Cortex of kidney (tissue), 1 donor: Measurements from ENCODE around the gene SYNE1.
"Not testable (repeated sequence)": the region's sequence is repeated elsewhere in the genome, so short reads cannot be mapped to it uniquely, and the experiment has no call there.

Experiments
- DNase-seq: peaks from one replicate; lab custom pipeline; 2025; lab: John Stamatoyannopoulos, UW

SYNE1 gene

GRCh38 chr6:152372945-152373344, 264.2 kb downstream of the SYNE1 start:
- DNase-seq, result no peak

DNA sequence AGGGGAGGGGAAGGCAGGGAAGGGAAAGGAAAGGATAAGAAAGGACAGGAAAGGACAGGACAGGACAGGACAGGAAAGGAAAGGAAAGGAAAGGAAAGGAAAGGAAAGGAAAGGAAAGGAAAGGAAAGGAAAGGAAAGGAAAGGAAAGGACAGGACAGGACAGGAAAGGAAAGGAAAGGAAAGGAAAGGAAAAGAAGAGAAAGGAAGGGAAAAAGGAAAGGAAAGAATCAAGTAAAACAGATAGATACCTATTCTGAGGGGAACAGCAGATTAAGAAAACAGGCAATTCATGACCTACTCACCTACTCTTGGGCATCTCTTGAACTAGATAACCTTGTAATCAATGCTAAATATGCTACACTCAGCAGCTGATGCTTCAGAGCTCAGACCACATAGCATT, 265.4 kb downstream of the SYNE1 start:
- DNase-seq, result no peak

GRCh38 chr6:152368751-152369624, 268.2 kb downstream of the SYNE1 start:
- DNase-seq, result no peak

DNA sequence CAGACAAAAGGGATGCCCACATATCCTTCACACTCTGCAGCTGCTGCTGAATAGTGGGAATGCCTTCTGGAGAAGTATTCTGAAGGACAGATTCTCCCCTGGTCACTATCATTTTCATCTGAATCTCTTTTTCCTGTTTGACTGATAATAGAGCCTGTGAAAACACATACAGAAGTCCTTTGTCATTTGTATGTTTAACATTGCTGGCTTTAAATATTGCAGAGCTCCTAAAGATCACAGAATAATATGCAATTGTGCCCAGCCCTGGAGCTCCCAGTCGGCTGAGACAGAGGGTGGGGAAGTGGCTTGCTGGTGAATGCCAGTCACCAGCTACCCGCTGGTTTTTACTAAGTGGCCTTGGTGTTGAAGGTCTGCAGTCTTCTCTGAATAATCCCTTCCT, 272.3 kb downstream of the SYNE1 start:
- no peak for DNase-seq

- no peak for DNase-seq
Observed at GRCh38 chr6:152360034-152360433, 277.1 kb downstream of the SYNE1 start.

DNA sequence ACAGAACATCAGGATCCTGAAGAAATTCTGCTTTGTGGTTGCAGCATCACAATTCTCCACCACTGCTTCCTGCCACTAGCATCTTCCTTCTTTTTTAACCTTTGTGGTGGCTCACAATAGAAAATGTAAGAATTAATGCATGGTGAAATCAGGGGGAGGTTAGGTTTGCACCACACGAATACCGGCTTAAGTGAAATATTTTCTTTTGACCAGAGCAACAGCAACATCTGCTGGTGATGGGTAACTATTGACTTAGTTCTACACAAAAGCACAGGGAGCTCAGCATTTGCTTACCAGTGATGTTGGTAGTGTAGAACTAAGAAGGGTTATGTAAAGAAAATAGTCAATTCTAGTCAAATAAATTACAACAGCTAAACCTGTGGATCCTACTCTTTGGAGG, 280.5 kb downstream of the SYNE1 start:
- no peak for DNase-seq

DNA sequence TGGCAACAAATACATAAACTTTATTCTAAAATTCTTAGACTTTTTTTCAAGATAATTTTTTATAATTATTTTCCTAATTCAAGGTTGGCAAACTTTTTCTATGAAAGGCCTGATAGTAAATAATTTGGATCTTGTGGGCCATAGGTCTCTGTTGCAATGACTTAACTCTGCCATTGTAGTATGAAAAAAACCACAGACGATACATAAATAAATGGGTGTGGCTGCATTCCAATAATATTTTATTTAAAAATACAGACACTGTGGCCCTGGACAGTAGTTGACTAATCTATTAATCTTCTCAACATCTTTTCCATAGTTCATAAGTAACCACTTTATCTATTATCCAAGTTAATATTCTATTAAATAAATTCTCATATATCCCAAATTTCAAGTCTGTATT, 281.1 kb downstream of the SYNE1 start:
- DNase-seq, result no peak

- DNase-seq, result no peak
Observed at GRCh38 chr6:152355166-152355565, 282.0 kb downstream of the SYNE1 start.

DNA sequence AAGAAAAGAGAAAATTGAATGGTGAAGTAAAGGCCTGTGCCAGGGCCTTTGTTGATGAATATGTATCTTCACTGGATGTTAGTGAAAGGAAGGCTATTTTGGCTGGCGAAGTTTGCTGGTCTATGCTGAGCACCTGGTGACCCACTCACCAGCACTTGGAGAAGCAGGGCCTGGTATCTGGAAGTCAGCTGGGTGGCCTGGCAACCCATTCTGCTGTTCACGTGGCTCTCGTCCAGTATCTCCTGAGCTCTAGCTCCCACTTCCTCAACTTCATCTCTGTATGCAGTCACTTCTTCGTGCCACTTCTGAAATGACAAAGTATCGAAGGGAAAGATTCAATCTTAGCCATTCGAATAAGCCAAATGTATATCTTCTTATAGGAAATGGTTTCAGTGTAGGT, 283.7 kb downstream of the SYNE1 start:
- no peak for DNase-seq

DNA sequence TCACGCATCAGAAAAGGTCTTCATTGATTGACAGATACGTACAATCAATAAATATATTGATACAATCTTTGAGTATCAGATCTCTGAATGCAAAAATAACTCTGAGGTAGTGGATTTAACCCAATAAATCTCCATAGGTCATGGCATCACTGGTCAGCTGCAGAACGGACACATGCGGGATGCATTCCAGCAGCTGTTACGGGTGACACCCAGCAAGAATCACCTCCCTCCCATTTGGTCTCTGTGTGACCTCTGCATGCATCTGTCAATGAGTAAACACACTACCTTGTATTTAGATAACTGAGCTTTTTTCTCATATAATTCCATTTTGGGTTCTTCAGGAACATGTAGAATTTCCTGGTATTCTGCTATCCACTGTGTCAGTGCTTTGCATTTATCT, 285.4 kb downstream of the SYNE1 start:
- no peak for DNase-seq

- no peak for DNase-seq
Observed at GRCh38 chr6:152351110-152351509, 286.1 kb downstream of the SYNE1 start.

DNA sequence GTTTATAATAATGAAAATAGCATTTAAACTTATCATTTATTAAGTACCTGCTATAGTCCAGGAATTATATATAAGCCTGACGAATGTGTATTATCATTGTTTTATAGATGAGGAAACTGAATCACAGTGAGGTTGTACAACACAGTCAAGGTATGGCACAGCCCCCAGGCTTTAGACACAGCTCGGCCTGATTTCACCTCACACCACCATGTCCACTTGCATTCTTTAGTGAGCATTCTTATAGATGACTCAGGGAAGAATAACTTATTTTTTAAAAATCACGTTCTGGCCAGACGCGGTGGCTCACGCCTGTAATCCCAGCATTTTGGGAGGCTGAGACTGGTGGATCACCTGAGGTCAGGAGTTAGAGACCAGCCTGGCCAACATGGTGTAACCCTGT, 289.0 kb downstream of the SYNE1 start:
- no peak for DNase-seq

DNA sequence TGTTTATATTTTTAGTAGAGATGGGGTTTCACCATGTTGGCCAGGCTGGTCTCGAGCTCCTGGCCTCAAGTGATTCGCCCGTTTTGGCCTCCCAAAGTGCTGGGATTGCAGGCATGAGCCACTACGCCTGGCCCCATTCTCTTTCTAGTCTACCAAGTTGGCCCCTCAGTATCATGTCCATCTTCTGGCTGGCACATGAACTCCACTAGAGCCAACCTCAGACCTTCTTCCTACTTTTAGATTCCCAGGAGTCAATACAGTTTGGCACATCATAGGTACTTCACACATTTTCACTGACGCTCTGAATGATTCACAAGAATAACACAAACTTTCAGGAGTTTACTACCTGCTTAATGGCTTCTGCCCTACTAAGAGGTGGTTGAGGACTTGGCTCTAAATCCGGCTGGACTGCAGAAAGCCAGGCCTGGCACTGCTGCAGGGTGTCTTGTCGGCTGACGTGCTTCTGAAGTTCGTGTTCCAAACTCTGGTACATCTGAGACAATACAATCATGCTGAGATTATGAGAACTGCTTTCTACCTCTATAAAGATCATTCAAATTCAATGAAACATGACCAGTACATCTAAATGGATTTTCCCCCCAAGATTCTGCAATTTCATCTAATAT, 293.3 kb downstream of the SYNE1 start:
- DNase-seq, result no peak

DNA sequence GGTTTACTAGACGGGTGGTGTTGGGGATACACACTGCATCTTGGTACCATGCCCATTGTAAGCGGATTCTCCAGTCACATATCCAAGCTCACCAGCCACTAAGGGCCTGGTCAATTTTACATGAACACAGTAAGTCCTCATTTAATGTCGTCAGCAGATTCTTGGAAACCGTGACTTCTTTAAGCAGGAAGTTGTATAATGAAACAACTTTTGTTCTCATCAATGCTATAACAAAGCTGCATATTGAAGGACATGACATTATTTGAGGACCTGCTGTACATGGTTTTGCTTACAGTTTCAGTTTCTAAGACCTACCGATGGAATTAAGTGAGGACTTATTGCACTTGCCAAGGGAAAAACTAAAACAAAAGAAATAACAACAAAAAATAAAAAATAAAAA, 295.6 kb downstream of the SYNE1 start:
- DNase-seq, result no peak

- no peak for DNase-seq
Observed at GRCh38 chr6:152338335-152339125, 298.6 kb downstream of the SYNE1 start.

DNA sequence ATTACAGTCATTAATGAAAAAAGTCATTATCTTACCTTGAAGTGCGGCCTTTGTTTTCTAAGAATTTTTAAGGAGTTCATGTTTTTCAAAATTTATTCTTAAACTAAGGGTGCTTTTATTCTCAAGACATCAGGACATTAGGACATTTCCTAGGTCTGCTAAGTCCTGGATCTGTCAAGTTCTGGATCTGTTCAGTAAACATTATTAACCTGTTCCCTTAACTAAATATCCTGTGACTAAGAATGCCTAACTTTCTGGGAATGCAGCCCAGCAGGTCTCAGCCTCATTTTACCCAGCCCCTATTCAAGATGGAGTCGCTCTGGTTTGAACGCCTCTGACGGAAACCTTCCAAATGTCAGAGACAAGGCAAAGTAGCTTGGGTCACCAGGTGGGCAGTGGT, 302.6 kb downstream of the SYNE1 start:
- DNase-seq, result no peak

- no peak for DNase-seq
Observed at GRCh38 chr6:152330961-152331360, 306.2 kb downstream of the SYNE1 start.

- DNase-seq, result no peak
Observed at GRCh38 chr6:152329638-152330448, 307.3 kb downstream of the SYNE1 start.

DNA sequence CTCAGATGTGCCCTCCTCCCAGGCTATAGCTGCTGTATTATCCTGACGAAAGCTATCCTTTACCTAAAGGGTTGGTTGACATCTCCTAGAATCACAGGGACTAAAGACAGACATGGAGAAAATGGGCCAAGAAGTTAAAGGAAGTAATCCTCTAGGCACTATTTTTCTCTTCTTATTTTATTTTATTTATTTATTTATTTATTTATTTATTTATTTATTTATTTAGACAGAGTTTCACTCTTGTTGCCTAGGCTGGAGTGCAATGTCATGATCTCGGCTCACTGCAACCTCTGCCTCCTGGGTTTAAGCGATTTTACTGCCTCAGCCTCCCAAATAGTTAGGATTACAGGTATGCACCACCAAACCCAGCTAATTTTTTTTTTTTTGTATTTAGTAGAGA, 309.0 kb downstream of the SYNE1 start:
- not testable (repeated sequence) for DNase-seq

- no peak for DNase-seq
Observed at GRCh38 chr6:152323376-152323775, 313.8 kb downstream of the SYNE1 start.

DNA sequence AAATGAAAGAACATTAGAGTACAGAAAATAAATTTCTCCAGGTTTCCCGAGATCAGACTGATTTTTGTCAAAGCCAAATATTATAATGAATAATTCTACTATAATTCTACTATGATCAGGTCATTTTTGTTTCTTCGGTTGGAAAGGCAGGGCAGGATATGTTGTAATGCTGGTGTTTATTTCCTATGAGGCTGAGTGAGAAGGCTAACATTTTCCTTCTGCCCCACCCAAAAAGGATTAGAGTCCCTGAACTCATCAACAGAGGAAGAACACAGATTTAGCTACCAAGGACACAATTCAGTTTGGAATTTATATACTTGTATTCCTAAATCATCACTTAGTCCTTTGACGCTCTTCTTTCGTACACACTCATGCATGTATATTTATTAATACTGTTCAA, 318.9 kb downstream of the SYNE1 start:
- DNase-seq, result no peak

DNA sequence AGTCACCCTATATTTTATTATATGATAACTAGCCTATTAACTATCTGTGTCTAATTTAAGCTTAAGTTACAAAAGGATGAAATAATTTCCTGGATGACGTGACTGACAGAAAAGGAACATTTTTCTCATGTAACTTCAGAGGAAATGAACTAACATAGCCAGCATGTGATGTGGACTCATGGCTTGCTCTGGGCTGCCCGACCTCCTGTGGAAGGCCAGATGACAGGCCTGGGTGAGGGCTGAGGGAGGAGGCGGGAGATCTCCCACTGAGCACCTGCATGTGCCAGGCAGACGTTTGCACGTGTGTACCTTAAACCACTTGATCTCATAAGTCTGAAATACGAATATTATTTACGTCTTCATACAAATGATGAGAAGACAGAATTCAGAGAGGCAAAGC, 321.1 kb downstream of the SYNE1 start:
- DNase-seq, result no peak
